Measurements from ENCODE around the gene GCG.

DNA sequence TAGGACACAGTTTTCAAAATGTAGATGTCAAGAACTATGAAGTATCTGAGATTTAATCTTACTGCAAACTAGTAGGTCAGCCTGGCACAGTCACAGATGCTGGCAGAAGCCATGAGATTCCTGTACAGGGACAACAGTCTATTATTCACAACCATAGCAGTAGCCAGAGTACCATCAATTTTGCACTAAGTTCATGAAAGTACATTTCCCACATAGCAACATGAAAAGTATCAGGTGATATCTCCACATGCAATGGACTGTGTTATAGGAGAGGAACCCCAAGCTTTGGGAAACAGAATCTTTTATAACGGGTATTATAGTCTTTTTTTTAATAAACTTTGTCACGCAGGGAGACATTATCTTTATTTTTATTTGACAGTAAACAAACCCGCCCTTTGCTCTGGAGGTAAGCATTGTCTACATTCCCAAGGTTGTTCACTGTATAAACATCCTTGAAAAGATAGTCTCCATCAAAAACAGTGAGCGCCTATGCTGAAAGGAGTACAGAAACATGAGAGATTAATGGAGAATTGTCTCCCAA is 44.6 kb downstream of the GCG start:
- no peak for TF ChIP-seq HDGF (IDR thresholded peaks at IDR 0.05)
- no peak for TF ChIP-seq EZH2 (IDR thresholded peaks at IDR 0.05; ENCODE audit: borderline replicate concordance, control insufficient read depth, low read depth, low read length)
- no peak for TF ChIP-seq CREB1 (IDR thresholded peaks at IDR 0.05; ENCODE audit: low read depth)
- no peak for TF ChIP-seq RAD21 (IDR thresholded peaks at IDR 0.05; ENCODE audit: insufficient read depth, low read depth, low read length)
- TF ChIP-seq ZZZ3 (IDR thresholded peaks at IDR 0.05; ENCODE audit: control insufficient read depth, insufficient read length, low read depth) = no peak
- TF ChIP-seq, protein P1, sequence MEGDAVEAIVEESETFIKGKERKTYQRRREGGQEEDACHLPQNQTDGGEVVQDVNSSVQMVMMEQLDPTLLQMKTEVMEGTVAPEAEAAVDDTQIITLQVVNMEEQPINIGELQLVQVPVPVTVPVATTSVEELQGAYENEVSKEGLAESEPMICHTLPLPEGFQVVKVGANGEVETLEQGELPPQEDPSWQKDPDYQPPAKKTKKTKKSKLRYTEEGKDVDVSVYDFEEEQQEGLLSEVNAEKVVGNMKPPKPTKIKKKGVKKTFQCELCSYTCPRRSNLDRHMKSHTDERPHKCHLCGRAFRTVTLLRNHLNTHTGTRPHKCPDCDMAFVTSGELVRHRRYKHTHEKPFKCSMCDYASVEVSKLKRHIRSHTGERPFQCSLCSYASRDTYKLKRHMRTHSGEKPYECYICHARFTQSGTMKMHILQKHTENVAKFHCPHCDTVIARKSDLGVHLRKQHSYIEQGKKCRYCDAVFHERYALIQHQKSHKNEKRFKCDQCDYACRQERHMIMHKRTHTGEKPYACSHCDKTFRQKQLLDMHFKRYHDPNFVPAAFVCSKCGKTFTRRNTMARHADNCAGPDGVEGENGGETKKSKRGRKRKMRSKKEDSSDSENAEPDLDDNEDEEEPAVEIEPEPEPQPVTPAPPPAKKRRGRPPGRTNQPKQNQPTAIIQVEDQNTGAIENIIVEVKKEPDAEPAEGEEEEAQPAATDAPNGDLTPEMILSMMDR (IDR thresholded peaks at IDR 0.05 in 2 of 3, conservative IDR thresholded peaks at IDR 0.05 in 1 of 3; ENCODE audit: control insufficient read depth in 2 of 3, extremely low read depth in 1 of 3, insufficient read depth in 1 of 3, low read depth in 3 of 3, low read length in 3 of 3) = no peak
- no peak for TF ChIP-seq GABPA (IDR thresholded peaks at IDR 0.05; ENCODE audit: low read depth)

Measured in GM12878 (cell line).